Astrocyte of the cerebellum (primary cell): Measurements from ENCODE around the gene RAB10.
"Not testable (repeated sequence)": the region's sequence is repeated elsewhere in the genome, so short reads cannot be mapped to it uniquely, and the experiment has no call there.

ENCODE experiments used
- DNase-seq: peaks from one replicate; pipeline ENCODE4 v3.0.0-alpha.2; 2011; ENCODE audit warnings: low read depth
- H3K4me3 ChIP-seq: 2 replicates; pipeline ENCODE4 v1.5.1; 2011; ENCODE audit warnings: mild to moderate bottlenecking, low read depth, low read length, moderate library complexity
- CTCF ChIP-seq: IDR thresholded peaks from 2 replicates; pipeline ENCODE4 v1.5.1; 2012; ENCODE audit warnings: low read length, low read depth, moderate library complexity, mild to moderate bottlenecking; ENCODE audit errors: missing control alignments
- in situ Hi-C: cut with HindIII; loops from 2 replicates; pipeline ENCODE4 v1.10.0; 2017; ENCODE audit warnings: low sequenced_read_pairs

Gene RAB10

GRCh38 chr2:25994509-25994908 is 39.4 kb upstream of the RAB10 start:
- no peak for TF ChIP-seq CTCF
- no peak for DNase-seq
- in situ Hi-C loops = no loop called here
- H3K4me3 ChIP-seq = no peak overlapping the region

- TF ChIP-seq CTCF = no peak
- in situ Hi-C loops = no loop called here
- no peak for DNase-seq
Measured at GRCh38 chr2:25996844-25997243, 37.0 kb upstream of the RAB10 start.

DNA sequence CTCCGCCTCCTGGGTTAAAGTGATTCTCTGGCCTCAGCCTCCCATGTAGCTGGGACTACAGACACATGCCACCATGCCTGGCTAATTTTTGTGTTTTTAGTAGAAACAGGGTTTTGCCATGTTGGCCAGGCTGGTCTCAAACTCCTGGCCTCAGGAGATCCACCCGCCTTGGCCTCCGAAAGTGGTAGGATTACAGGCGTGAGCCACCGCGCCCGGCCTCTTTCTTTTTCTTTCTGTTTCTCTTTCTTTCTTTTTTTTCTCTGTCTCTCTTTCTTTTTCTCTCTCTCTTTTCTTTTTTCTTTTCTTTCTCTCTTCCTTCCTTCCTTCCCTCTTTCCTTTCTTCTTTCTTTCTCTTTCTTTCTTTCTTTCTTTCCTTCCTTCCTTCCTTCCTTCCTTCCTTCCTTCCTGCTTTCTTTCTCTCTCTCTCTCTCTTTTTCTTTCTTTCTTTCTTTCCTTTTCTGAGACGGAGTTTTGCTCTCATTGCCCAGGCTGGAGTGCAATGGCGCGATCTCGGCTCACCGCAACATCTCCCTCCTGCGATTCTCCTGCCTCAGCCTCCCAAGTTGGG is 35.0 kb upstream of the RAB10 start:
- DNase-seq, in situ Hi-C loops, H3K4me3 ChIP-seq: not testable (repeated sequence)

More at GRCh38 chr2:25996844-25997243, 37.0 kb upstream of the RAB10 start:
- H3K4me3 ChIP-seq = no peak overlapping the region

- DNase-seq, in situ Hi-C loops, H3K4me3 ChIP-seq: not testable (repeated sequence)
Measured at GRCh38 chr2:25999406-25999805, 34.5 kb upstream of the RAB10 start.

DNA sequence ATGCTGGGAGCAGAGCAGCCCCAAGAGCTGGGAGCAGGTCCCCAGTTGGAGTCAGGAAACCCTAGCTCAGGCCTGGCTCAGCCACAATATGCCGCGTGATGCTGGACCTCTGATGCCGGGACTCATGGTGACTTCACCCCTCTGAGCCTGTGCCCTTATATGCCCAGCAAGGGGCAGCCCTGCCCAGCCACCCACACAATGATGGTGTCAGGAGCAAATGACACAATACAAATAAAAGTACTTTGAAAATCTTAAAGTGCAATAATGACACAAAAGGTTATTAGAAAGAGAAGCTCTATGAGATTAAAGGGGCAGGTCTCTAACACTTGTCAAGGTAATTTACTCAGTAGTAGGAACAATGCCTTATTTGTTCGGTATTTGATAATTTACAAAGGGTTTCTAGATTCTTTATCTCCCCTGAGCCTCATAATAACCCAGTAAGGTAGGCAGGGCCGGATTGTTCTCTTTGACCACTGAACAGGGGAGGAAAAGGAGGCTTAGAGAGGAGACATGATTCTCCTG is 33.3 kb upstream of the RAB10 start:
- no peak for DNase-seq

DNA sequence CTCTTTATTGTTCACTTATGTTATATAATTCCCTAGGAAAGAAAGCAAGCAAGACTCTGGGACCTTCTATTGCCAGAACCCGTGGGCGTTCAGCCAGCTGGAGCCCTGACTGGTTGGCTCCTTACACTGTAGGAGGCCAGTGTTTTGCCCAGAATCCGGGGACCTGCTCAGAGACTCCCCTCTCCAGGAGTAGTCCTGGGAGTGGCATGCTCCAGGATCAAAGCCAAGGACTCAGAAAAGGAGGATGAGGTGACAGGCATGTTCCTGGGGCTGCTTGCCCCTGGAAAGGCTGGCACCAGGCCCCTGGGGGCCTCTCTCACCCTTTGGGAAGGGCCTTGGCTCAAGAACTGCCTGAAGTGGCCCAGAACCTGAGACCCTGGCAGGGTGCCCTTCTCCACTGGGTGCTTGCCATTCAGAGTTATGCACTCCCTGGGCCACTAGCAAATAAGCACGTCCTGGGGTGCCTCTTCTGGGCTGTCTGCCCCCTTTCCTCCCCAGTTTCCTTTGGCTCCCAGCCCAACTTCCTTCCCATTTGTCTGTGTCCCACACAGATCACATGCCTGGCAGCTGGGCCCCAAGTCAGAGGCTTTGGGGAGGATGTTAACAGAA is 32.0 kb upstream of the RAB10 start:
- no peak for TF ChIP-seq CTCF
- no peak for DNase-seq
- no peak overlapping the region for H3K4me3 ChIP-seq
- in situ Hi-C loops = no loop called here

More for the DNA sequence above, 33.3 kb upstream of the RAB10 start:
- in situ Hi-C loops = no loop called here
- no peak for TF ChIP-seq CTCF
- H3K4me3 ChIP-seq = no peak overlapping the region

GRCh38 chr2:26002632-26003310 is 31.1 kb upstream of the RAB10 start:
- DNase-seq = no peak
- no peak overlapping the region for H3K4me3 ChIP-seq
- in situ Hi-C loops = no loop called here
- no peak for TF ChIP-seq CTCF
